NCI-H748 (cell line): ENCODE results near the gene GATA3.

Source experiments
- DNase-seq: peaks from one replicate; lab custom pipeline; 2025; ENCODE audit not compliant: unreplicated experiment; lab: John Stamatoyannopoulos, UW

The GATA3 gene

DNA sequence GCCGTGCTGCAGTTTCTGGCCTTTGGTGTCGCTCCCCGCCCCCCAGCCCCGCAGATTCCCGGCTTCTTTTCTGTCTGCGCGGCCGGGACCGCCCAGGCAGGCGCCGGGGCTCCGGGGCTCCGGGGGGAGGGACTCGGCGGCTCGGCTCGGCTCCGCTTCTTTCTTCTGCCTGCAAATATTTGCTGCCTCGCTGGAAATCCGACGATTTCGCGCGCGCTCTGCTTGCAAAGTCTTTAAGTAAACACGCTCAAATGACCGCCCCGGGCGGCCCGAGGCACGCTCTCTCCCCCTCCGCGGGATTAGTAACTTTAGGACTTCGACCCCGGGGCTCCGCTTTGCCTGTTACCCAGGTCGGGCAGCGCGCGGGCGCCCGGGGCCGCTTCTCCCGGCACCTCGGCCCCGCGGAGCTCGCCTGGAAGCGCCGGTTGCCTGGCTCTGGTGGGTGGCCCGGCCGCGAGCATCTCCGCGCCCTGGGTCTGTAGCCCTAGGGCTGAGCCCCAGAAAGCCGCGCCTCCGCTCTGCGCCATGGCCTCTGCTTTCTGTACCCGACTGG lies 3.9 kb upstream of the GATA3 start:
- DNase-seq, result peak; percentile 63

DNA sequence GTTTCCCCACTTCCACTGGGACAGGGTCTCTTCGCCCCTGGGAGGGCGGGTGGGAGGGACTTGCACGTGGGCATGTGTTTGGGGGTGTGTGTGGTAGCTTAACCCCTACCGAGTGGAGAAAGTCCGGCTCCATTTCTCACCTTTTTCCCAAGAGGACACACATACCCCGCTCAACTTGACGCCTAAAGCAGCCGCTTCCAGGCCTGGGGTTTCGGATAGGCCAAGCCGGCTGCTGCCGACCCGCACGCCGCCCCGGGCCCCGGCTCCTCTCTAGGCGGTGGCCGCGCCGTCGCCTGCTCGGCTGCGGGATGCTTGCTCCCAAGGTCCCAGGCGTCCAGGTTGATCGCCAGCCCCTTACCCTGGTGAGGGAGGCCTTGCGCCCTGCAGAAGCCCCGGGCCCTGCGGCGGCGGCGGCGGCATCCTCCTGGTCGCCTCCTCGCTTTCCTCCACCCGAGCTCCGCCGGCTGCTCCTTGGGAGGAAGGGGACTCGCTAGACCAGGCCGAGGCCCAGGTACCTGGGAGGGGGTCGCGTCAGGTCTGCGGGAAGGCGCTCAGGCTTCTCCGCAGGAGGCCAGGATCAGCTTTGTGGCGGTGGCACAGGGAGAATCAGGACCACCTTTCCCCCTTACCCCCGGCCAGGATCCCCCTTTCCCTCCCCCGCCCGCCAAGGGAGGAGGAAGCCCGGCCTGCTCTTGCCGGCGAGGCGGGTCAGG lies 3.2 kb upstream of the GATA3 start:
- DNase-seq, result peak; percentile 28

DNA sequence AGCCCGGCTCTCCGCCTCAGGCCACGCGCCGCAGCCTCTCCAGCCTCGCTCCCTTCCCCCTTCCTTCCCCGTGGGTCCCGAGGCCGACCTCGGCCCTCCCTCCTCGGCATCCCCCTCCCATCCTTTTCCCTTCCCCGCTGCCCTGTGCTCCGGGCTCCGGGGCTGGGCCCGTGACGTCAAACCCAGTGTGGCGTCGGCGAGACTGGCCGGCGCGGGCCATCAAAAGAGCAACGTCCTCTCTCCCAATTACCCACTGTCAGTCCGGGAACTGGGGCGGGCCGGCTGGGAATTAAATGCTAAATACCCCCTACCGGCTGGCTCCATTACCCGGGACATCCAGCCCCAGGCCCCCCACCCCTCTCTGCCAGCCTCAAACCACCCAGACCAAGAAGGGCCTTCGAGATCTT lies 2.6 kb upstream of the GATA3 start:
- peak; percentile 29 for DNase-seq

DNA sequence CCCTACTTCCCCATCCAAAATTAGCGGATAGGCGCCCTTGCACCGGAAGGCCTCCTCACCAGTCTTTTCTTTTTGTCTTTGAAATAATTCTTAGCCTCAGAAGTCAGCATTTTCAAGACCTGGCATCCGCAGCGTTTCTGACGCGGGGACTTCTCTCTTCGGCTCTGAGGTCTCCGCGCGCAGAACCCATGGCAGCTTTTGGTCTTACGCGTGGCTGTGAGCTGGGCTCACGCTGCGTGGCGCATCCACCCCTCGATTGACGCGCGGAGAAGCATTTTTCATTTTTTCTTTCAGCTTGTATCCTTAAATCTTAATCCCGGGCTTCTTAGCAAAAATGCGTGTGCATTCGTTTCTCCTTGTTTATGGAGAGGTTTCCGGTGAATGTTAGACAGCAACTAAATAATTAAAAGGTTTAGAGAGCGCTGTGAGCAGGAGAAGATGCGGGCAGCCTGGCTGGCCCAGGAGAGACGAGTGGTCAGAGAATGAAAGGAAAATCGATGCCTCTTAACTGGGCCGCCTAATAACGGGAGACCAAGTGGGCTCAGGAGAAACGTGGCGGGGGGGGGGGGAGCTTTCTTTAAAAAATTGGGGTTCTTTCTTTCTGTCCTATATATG lies 2.0 kb upstream of the GATA3 start:
- peak; percentile 37 for DNase-seq

DNA sequence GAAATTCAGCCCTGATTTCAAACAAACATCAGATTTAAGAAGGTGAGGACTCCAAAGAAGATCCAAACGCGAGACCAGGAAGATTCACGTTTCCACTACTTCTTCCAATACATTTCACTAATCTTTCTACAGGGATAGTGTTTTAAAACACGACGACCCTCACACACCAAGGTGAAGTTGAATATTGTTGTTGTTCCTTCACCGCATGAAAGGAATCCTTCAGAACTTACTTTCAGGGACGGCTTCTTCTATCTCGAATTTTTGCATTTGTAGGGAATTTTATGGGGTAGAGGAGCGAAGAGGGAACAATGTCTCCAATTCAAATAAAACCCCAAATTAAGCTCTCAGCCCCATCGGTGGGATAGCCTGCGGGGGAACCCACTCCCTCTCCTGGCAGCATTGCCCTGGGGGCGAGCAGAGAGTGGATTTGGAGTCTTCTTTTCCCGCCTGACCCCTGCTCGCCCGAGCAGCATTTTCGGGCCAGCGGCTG lies 1.5 kb upstream of the GATA3 start:
- DNase-seq, result no peak

DNA sequence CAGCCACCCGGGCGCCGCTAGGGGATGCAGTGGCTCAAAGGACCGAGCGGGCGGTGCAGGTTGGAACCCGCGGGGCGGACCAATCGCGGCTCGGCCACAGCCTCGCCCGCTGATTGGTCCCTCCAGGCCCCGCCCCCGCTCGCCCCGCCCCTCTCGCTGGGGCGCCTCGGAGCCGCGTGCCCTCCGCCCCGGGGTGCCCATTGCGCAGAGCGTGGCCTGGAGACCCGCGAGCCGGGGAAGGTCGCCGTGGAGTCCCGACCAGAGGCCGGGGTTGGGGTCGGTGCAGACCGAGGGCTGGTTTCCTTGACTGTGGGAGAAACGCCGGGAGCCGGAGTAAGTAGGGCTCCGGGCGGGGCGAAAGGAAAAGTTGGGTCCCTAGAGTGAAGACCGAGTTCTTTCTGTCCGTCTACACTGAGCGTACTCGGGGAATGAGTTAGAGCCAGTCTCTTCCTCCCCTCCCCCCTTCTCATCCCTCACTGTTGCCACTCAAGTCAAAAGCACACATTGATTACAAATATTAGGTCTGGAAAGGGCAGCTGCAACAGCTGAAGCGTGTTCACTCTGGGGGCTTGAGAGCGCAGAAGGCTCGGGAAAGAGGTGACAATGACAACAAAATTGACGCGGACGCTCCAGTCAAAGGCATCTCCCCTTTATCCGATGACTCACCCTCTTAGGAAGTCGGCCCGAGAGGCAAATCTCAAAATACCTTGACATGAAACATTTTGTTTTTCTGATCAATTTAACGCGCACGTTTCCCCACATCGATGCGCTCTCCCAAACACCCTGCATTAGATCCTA lies 843 bp upstream of the GATA3 start:
- peak; percentile 78 for DNase-seq

DNA sequence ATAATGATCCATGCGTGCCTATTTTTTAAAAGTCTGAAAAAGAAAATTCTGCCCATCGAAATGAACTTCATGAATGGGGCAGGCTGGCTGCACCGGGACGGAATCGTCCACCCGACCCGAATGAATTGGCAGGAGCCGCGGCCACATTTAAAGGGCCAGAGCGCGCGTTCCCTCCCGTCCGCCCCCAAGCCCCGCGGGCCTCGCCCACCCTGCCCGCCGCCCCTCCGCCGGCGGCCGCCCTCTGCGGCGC lies 319 bp upstream of the GATA3 start:
- DNase-seq, result no peak

DNA sequence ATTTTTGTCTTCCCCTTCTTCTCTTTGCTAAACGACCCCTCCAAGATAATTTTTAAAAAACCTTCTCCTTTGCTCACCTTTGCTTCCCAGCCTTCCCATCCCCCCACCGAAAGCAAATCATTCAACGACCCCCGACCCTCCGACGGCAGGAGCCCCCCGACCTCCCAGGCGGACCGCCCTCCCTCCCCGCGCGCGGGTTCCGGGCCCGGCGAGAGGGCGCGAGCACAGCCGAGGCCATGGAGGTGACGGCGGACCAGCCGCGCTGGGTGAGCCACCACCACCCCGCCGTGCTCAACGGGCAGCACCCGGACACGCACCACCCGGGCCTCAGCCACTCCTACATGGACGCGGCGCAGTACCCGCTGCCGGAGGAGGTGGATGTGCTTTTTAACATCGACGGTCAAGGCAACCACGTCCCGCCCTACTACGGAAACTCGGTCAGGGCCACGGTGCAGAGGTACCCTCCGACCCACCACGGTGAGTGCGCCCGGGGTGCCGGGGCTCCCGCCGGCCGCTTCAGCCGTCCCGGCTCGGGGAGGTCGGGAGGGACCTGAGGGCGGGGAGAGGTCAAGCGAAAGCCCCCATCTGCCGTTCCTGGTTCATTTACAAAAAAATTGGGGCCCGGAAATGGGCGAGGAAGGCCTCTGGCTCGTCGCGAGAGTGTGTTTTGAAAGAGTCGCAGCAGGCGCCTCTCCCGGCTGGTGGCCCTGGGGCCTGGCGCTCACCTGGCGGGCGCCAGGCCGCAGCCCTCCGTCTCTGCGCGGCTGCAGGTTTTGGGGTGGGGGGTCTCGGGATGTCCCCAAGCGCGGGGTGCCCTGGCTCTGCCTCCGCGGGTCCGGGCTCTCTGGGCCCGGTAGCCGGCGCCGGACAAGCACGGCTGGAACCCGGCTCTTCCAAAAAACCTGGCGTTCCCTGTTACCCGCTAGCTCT lies 1.2 kb downstream of the GATA3 start:
- DNase-seq, result no peak

DNA sequence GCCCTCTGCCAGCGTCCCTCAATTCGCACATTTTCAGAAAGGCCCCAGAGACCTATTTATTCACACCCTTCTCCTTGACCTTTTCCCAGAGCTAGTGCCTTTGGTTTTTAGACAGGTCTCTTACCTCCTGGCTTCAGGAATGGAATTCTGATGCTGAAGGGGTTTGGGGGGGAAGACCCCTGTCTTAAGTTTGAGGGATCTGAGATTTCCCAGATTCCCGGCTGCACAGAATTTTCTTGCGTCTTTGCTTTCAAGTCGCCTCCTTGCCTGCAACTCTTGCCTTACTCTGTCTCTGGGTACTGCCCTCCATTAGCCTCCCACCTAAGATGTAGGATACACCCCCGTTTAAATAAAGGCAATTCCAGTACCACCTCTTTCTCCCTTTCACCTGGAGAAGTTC lies 1.9 kb downstream of the GATA3 start:
- no peak for DNase-seq

DNA sequence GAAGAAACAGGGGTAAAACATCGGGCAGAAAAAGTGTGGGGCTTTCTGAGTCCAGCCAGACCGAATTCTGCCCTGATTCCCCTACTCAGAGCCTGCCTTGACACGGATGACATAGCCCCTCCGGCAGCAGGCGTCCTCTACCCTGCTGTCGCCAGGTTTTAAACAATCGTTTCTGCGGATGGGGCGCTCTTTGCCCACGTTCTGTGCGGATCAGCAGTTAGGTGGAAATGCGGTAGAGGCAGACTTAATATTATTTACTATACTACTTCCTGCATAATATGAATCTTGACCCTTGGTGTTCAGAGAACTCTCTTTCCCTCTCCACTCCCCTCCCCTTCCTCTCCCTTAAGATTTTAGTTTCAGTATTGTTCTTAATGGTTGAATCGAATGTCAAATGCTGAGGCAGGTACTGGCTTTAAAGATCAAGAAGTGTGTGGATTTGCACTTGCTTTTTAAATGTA lies 2.4 kb downstream of the GATA3 start:
- no peak for DNase-seq

DNA sequence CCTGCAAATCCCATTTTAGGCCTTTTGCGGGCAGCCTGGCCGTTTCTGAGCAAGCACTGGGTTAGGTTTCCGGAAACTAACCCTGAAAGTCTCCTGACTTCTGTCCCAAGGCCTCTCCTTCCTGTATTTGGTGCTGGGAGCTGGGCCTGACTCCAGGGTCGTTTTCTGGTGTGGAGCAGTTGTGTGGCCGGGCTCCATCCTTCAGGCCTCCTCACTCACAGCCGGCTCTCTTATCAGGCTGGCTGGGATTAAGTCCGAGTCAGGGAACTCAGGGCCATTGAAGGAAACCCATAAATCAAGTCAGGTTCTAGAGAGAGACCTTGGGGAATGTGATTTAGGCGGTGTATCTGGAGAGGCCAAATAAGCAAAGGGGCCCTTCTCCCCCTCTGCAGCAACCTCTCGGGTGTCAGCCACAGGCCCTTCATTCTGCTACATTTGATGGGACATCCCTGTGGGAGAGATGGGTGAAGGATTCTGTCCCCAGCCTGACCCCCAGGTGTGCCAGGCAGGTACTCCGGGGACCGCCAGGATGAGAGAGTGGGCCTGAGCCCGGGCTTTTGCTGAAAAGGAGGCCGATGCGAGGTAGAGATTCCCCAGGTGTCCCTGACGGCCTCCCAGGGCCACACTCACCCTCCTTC lies 3.3 kb downstream of the GATA3 start:
- no peak for DNase-seq

DNA sequence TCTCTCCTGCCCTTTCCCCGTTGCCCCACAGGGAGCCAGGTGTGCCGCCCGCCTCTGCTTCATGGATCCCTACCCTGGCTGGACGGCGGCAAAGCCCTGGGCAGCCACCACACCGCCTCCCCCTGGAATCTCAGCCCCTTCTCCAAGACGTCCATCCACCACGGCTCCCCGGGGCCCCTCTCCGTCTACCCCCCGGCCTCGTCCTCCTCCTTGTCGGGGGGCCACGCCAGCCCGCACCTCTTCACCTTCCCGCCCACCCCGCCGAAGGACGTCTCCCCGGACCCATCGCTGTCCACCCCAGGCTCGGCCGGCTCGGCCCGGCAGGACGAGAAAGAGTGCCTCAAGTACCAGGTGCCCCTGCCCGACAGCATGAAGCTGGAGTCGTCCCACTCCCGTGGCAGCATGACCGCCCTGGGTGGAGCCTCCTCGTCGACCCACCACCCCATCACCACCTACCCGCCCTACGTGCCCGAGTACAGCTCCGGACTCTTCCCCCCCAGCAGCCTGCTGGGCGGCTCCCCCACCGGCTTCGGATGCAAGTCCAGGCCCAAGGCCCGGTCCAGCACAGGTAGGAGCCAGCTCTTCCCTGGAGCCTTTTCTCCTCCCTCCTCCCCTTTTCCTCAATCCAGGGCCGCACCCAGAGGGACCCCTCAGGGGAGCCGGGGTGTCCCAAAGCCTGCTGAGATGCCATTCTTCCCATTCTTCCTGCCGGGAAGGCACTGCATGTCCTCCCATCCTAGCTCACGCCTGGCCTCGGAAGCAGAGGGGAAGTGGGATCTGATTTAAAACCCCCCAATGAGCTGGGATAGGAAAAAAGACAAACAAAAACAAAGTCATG lies 4.0 kb downstream of the GATA3 start:
- no peak for DNase-seq

DNA sequence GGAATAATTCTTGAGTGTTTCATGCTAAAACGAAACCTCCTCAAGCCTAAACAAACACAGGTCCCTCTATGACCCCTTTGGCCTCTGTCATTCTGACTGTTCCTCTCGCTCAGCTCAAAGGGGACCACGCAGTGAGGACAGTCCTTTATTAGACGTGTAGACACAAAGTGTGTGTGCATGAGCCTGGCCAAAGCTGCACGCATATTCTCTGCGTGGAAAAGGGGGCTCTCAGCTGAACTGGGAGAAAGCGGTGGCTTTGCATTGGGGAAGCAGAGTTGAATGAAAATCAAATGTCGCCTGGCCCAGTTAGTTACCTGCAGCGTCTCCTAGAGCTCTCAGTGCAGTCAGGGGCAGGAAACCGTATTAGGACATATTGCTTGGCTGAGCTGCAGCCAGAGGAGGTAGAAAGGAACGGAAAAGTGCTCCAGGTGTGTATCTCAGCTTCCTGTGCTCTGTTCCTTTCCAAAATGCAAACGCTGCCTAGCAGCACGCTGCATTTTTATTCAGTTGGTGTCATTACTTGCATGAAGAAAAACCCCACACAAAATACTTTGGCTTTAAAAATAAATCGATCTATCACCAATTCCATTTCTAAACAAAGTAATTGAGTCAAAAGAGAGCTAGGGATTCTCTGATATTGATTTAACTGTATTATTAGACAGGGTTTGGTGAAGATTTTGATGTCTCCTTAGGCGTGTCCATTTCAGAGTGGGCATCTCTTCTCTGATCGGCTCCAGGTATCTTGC lies 4.9 kb downstream of the GATA3 start:
- no peak for DNase-seq

DNA sequence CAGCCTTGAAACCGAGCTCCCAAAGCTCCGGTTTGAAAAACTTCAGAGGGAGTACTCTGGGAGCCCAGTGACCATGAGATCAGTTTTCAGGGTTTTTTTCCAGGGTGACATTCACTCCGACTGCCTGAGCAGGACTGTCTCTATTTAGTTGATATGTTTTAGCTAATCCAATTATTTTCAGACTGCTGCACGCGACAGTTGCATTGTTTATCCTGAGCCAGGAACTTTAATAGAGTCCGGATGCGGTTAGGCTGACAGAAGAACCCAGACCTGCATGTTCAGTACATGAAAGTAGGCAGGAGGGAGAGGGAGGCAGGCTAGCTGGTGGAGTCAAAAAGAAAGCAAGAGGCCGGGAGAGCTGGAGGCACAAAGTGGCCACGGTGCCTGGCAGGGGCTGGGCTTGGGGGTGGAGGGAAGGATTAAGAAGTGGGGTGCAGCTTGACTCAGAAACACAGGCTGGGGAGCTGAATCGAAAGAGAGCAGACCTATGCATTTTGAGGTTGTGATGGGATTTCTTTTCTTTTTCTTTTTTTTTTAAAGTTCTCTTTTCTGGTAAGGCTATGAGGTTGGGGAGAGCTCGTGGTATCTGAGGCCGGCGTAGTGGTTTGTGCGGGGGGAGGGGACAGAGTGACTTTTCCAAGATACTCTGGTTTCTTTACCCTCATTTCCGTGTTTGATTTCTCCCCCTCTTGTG lies 5.7 kb downstream of the GATA3 start:
- no peak for DNase-seq

DNA sequence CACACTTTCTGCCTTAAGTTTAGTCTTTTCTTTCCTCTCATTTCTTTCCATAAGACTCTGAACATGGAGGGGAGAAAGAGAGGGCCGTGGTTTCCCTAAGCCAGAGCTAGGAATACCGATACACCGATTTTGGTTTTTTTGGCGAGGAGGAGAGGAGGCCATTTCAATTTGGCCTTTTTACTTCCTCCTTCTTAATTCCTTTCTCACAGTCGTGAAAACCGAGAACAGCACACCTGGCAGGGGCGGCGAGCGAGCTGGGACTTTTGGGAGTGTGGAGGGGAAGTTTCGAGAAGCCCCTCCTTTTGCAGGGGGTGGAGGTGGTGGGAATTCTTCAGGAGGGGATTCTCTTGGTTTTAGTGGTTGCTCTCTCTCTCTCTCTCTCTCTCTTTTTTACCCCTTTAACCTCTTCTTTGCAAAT lies 6.2 kb downstream of the GATA3 start:
- no peak for DNase-seq

DNA sequence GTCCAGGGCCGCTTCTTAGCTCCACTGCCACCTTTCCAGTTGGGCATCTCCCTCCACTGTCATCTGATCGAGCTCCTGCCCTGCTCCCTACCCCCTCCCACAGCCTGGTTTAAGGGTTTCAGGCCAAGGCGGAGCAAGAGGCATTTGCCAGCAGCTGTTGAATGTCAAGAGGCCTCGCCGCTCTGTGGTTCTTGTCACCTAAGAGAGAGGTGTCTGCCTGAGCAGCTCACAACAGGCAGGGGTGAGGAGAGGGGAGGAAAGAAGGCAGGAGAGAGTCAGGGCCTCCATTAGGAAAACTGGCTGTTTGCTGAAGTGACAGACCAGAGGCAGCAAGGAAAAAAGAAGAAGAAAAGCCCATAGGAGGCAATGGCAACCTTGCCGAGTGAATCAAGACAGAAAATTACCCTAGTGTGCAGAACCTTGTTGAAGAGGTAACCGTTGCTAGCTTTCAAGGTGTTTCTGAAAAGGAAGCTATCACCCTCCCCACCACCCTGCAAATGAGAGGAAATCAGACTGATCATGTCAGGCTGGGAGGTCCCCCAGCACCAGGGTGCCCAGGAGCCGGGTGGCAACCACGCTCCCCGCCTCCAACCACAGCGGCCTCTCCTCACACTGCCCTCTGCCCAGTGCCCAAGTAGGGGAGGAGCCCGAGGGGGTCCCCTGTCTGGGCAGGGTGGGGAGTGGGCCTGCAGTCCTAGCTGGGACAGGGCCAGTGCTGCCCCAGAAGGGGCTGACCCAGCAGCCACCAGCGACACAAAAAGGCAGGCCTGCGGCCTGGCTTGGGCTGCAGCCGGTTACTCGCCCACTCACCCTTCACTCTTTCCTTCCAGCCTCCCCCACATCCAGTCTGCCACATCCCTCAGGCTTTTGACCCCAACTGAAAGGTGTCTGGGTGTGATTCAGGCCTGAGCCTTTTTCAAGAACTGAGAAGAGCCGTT lies 7.1 kb downstream of the GATA3 start:
- no peak for DNase-seq
